GM19455 (cell line): ENCODE measurements around the gene PGBD2.
A peak's percentile ranks its signal among the peaks of the same experiment; 100 is the strongest.
"Not testable (repeated sequence)": the region's sequence is repeated elsewhere in the genome, so short reads cannot be mapped to it uniquely, and the experiment has no call there.

Experiments used
- ATAC-seq: cut with Tn5 transposase; IDR thresholded peaks from one replicate; pipeline ENCODE4 v1.9.1; 2021; ENCODE audit not compliant: unreplicated experiment

The PGBD2 gene

DNA sequence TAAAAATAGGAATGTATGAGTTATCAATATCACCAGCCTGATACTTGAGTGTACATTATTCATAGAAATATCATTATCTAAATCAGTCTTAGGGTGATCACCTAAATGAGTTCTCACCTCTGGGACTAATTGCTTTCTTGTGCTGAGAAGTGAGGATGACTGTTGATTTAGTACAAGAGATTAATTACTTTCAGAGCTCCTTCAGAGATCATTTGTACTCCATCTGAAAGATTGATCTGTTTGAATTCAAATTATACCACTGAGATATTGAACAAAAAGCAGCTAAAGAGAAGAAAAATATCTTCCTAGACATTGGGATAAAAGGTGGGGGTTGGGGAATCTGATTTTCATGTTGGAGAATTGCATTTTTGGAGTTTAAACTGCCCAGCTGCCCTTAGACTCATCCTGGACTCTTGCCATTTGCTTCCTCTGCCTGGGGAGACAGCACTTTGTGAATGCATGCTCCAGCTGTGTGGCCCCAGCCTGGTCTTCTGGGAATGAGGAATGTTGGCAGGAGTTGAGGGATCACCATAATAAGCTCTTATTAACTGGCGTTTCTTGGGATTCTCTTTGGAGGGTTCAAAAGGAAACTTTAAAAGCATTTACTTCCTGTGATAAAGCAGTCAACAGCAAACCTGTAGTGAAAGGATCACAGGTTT is 19.7 kb upstream of the PGBD2 start:
- ATAC-seq, result no peak

GRCh38 chr1:248889914-248890243 is 16.2 kb upstream of the PGBD2 start:
- not testable (repeated sequence) for ATAC-seq

DNA sequence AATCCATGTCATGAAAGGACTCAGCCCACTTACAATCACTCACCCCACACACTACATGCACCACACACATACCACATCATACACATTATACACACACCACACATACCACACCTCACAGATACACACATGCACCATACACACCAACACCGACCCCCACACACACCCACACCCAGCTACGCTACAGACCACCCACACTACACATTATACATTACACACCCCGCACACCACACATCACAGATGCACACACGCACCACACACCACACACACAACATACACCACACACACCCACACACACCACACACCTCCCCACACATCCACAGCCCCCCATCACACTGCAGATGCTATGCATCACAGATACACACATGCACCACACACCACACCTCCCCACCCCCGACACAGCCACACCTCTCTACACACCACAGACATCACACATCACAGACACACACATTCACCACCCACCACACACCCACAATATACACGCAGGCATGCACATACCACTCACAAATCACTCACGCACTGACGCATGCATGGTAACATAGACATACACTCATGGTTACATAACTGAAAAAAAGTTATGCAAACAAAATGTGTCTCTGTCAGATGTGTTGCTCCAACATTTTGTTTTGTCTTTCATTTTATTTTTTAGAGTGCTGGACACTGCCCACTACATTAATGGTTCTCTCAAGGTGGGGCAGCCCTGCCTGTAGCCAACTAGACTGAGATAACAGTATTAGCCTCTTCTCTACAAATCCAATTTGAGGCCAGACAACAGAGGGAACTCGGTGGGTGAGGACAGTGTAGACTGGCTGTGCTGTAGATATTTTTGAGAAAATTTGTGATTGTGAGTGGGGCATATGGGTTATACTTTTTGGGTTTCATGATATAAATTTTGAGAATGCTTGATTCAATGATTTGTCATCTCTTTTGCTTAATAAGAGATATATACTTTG is 15.2 kb upstream of the PGBD2 start:
- ATAC-seq, result no peak

DNA sequence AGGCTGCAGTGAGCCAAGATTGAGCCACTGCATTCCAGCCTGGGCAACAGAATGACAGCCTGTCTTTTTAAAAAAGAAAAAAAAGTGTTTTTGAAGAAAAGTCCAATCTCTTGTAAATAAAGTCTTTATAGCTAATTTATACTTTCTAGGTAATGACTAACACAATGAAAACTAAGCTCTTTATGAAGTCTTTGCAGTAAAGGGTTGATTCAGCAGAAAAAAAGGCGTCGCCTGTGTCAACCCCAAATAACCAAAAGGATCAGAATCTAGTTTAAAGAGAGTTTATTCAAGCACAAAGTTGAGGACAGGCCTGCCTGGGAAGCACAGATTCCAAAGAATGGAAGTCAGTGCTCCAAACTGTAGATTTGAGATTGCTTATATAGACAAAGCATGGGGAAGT is 14.3 kb upstream of the PGBD2 start:
- ATAC-seq, result no peak

- no peak for ATAC-seq
Measured at GRCh38 chr1:248892590-248892989, 13.4 kb upstream of the PGBD2 start.

DNA sequence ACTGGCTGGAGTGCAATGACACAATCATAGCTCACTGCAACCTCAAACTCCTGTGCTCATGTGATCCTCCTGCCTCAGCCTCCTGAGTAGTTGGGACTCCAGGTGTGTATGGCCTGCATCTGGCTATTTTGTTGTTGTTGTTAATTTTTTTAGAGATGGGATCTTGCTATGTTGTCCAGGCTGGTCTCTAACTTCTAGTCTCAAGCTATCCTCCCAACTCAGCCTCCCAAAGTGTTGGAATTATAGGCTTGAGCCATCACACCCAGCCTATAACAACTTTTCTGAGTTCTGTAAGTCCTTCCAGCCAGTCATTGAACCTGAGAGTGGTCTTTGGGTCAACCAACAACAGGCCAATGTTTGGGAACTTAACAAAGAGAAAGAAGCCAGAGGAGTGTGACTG is 11.2 kb upstream of the PGBD2 start:
- no peak for ATAC-seq

DNA sequence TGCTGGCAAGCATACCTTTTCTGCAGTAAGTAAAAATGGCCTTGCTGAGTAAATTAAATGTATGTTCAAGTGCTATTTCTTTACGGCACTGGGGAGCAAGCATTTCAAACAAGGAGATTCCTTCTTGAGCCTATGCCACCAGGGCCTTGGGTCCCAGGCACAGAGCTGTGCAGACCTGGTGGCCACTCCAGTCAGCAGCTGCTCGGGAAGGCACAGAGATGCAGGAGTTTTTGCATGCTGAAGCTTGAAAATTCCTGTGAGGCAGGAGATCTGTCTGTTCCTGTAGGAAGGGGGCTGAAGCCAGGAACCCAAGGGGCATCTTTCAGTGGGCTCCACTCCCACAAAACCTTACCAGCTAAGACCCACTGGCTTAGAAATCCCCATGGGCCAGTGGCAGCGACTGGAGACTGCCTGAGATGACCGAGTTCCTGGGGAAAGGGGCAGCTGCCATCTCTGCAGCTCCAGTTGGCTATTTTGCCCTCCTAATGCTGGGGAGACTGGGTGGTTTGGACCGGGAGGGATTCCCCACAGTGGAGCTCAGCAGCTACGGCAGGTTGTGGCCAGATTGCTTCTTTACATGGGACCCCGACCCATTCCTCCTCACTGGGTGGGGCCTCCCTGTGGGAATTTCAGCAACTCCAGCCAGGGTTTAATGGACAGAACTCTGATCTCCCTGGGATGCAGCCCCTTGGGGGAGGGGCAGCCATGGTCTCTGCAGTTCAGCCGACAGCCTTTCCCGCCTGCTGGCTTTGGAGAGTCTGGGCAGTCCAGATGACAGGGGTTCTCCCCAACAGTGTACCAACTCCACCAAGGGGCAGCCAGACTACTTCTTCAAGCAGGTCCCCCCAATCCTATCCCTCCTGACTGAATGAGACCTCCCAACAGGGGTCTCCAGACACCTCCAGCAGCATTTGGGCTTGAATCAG is 8.4 kb upstream of the PGBD2 start:
- ATAC-seq, result no peak

GRCh38 chr1:248900637-248901036 is 5.4 kb upstream of the PGBD2 start:
- ATAC-seq, result no peak

DNA sequence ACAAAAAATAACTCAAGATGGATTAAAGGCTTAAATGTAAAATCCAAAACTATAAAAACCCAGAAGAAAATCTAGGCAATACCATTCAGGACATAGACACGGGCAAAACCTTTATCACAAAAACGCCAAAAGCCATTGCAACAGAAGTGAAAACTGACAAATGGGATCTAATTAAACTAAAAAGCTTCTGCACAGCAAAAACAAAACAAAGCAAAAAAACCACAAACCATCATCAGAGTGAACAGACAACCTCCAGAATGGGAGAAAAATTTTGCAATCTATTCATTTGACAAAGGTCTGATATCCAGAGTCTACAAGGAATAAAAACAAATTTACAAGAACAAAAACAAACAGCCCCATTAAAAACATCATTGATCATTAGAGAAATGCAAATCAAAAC is 4.5 kb upstream of the PGBD2 start:
- ATAC-seq, result no peak

- ATAC-seq, result no peak
Measured at GRCh38 chr1:248904437-248905216, 1.4 kb upstream of the PGBD2 start.

DNA sequence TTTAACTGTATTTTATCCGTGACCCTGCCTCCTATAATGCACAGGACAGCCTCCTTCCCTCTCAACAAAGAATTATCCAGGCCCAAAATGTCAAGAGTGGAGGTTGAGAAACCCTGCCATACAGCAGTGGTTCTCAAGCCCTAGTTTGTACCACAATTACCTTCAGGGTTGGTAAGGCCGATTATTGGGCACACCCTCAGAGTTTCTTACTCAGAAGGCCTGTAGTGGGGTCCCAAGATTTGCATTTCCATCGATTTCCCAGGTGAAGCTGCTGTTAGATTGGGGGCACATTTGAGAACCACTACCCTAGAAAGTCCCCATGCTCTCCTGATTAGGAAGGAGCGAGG is 400 bp upstream of the PGBD2 start:
- peak; percentile 14 for ATAC-seq

DNA sequence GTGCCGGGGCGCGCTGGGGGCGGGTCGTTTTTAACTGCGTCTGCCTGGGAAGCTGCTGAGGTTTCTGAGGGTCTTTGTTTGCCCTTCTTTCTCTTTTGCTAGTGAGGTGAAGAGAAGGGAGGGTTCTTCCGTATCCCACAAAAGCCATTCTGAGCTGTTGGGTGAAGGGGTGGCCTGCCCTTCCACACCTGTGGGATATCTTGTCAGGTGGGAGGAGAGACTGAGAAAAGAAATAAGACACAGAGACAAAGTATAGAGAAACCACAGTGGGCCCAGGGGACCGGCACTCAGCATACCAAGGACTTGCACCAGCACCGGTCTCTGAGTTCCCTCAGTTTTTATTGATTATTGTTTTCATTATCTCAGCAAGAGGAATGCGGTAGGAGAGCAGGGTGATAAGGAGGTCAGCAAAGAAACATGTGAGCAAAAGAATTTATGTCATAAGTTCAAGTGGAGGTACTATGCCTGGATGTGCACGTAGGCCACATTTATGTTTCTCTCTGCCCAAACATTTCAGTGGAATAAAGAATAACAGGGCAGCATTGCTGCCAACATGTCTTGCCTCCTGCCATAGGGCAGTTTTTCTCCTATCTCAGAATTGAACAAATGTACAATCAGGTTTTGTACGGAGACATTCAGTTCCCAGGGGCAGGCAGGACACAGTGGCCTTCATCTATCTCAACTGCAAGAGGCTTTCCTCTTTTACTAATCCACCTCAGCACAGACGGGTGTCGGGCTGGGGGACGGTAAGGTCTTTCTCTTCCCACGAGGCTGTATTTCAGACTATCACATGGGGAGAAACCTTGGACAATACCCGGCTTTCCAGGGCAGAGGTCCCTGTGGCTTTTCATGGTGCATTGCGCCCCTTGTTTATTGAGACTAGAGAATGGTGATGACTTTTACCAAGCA is 972 bp downstream of the PGBD2 start:
- peak; percentile 24 for ATAC-seq

DNA sequence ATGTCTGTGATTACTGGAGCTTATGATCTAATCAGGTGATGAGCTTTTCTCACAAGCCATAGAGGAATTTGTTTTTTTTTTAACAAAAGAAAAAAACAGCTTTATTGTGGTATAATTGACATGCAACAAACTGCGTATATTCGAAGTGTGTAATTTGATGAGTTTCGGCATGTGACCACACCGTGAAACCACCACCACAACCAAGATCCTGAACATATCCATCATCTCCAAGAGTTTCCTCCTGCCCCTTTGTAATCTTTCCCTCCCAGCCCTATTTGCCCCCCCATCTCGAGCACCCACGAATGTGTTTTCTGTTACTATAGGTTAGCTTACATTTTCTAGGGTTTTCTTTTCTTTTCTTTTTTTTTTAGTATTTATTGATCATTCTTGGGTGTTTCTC is 4.7 kb downstream of the PGBD2 start:
- ATAC-seq, result no peak

- ATAC-seq, result no peak
Measured at GRCh38 chr1:248913933-248914332, 7.9 kb downstream of the PGBD2 start.

DNA sequence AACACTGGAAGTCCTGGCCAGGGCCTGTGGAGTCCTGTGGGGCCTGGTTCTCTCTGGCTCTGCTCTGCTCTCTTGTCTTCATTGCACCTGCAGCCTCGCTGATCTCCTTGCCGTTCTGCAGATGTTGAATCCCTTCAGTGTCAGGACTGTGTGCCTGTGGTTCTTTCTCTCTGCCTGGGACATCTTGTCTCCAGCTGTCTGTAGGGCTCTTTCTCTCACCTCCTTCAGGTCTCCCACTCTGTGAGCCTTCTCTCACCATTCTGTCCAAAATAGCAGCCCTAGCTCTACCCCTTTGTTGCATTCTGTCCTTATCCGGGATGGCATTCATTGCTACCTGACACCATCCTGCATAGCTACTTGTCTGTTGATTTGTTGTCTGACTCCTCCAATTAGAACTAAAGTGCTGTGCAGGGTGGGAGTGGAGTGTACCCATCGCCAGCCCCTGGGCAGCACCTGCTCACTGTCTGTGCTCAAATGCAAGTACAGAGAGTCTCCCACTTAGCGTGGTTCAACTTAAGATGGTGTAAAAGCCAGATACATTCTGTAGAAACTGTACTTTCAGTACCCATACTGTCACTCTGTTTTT is 8.9 kb downstream of the PGBD2 start:
- ATAC-seq, result no peak

GRCh38 chr1:248918131-248918530 is 12.1 kb downstream of the PGBD2 start:
- ATAC-seq, result no peak

- ATAC-seq, result no peak
Measured at GRCh38 chr1:248923352-248924338, 17.6 kb downstream of the PGBD2 start.
